ENCODE results near the gene SLC6A20. TPM values are rescaled to one million over a fixed set of nuclear protein-coding genes. Genes with fewer than 3 reads are reported as not detected.

The SLC6A20 gene
- polyA plus RNA-seq, 1 experiment = not detected

DNA sequence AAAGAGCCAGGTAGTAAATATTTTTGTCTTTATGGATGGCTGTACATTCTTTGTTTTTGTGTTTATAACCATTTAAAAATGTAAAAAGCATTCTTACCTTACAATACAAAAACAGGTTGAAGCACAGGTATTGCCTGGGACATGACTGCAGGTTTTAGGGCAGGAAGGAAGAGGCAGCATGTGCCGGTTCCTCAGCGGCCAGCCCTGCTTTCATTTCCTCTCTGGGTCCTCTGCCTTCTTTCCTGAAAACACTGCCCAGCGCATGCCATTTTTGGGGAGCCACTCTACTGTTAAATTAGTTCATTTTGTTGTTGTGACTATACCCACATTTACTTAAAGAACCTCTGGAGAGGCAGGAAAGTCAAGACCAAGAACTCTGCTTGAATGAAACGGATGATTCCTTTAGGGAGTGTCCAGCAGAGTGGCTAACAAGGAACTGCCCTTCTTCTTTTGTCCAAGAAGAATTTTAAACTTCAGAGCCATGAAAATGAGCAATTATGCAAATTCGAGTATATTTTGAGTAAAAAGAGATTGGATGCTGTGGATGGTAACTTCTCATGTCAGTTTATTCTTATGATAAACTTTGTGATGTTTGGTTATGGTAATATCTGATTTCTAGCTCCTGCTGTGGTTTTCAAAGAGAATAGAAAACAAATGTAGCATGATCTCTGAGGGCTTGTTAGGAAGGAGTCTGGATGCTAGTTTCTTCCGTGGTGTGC is 54.4 kb downstream of the SLC6A20 start:
- H3K36me3 ChIP-seq (ENCODE audit: control insufficient read depth, insufficient read depth, low read length) = peaks cover 20% of the 10 kb centered on the region
- H3K27me3 ChIP-seq (ENCODE audit: control insufficient read depth, insufficient read depth, low read length) = no peaks in the 10 kb centered on the region
- no peak overlapping the region for H3K4me3 ChIP-seq (ENCODE audit: low read depth, low read length)
- ChIA-PET POLR2A (no interaction called here), CTCF (no interaction called here)
- DNase-seq (ENCODE audit: low read depth) = no peak
- no peak for TF ChIP-seq CTCF (IDR thresholded peaks at IDR 0.05; ENCODE audit: insufficient read depth, low read depth, low read length)

DNA sequence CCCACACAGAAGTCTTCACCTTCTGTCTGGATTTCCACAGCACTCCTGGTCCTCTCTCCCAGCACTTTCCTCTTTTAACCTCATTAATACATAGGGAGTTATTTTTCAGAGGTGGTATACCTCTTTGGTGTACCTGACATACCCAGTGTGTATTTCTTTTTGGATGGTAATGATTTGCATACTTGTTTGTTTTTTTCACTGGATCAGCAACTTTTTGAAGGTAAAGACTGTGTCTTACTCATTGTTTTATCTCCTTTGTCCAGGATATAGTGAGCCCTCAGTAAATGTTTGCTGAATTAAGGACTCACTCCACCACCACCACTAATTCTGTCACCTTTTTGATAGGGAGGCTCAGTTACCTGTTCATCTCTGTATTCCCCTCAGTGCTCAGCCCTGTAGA is 55.1 kb downstream of the SLC6A20 start:
- Histone ChIP-seq H3K36me3 (ENCODE audit: control insufficient read depth, insufficient read depth, low read length) (peaks cover 18% of the 10 kb centered on the region), H3K27me3 (ENCODE audit: control insufficient read depth, insufficient read depth, low read length) (no peaks in the 10 kb centered on the region), H3K4me3 (ENCODE audit: low read depth, low read length) (no peak overlapping the region)
- POLR2A ChIA-PET = no interaction called here
- TF ChIP-seq CTCF (IDR thresholded peaks at IDR 0.05; ENCODE audit: insufficient read depth, low read depth, low read length) = no peak
- DNase-seq (ENCODE audit: low read depth) = no peak
- CTCF ChIA-PET = no interaction called here

GRCh38 chr3:45739991-45740390 is 56.3 kb downstream of the SLC6A20 start:
- no peak for DNase-seq (ENCODE audit: low read depth)
- no peak overlapping the region for H3K4me3 ChIP-seq (ENCODE audit: low read depth, low read length)
- no peaks in the 10 kb centered on the region for H3K27me3 ChIP-seq (ENCODE audit: control insufficient read depth, insufficient read depth, low read length)
- peaks cover 17% of the 10 kb centered on the region for H3K36me3 ChIP-seq (ENCODE audit: control insufficient read depth, insufficient read depth, low read length)
- no peak for TF ChIP-seq CTCF (IDR thresholded peaks at IDR 0.05; ENCODE audit: insufficient read depth, low read depth, low read length)
- ChIA-PET POLR2A (no interaction called here), CTCF (no interaction called here)

GRCh38 chr3:45737234-45737633 is 59.1 kb downstream of the SLC6A20 start:
- peaks cover 20% of the 10 kb centered on the region for H3K36me3 ChIP-seq (ENCODE audit: control insufficient read depth, insufficient read depth, low read length)
- CTCF ChIA-PET = no interaction called here

GRCh38 chr3:45736707-45737106 is 59.6 kb downstream of the SLC6A20 start:
- no peak overlapping the region for H3K4me3 ChIP-seq (ENCODE audit: low read depth, low read length)
- POLR2A ChIA-PET = no interaction called here
- CTCF ChIA-PET = interaction anchor here (0.8 to 1.0 kb wide), 3 partner anchors 11 to 96 kb away, joined by 3 to 4 read pairs (median 3); no protein-coding TSS in a partner anchor
- H3K27me3 ChIP-seq (ENCODE audit: control insufficient read depth, insufficient read depth, low read length) = no peaks in the 10 kb centered on the region
- H3K36me3 ChIP-seq (ENCODE audit: control insufficient read depth, insufficient read depth, low read length) = peaks cover 18% of the 10 kb centered on the region
- no peak for TF ChIP-seq CTCF (IDR thresholded peaks at IDR 0.05; ENCODE audit: insufficient read depth, low read depth, low read length)
- DNase-seq (ENCODE audit: low read depth) = no peak

More at GRCh38 chr3:45737234-45737633, 59.1 kb downstream of the SLC6A20 start:
- DNase-seq (ENCODE audit: low read depth) = no peak
- POLR2A ChIA-PET = no interaction called here
- H3K27me3 ChIP-seq (ENCODE audit: control insufficient read depth, insufficient read depth, low read length) = no peaks in the 10 kb centered on the region
- no peak for TF ChIP-seq CTCF (IDR thresholded peaks at IDR 0.05; ENCODE audit: insufficient read depth, low read depth, low read length)
- no peak overlapping the region for H3K4me3 ChIP-seq (ENCODE audit: low read depth, low read length)
